Calu3 (cell line): ENCODE measurements around the gene ATG9B. TPM values are rescaled to one million over a fixed set of nuclear protein-coding genes. Genes with fewer than 3 reads are reported as not detected.

ENCODE experiments used
- BruUV-seq: library from RNA; stranded (reverse); fragments of 400-500 nt; replicated peaks from 2 replicates; lab custom pipeline; 2021; lab: Mats Ljungman, UMichigan
- CTCF ChIA-PET: fragments of 300-600 bp; sonication (Branson Sonifier 250); formaldehyde crosslinking; loops from one replicate; lab custom pipeline; 2022; ENCODE audit warnings: antibody characterized with exemption; lab: Charles Lee
- DNase-seq: peaks from one replicate; pipeline ENCODE4 v3.0.0; 2022
- H3K27ac Mint-ChIP-seq: one replicate; pipeline ENCODE4 v1.8.0; 2022; ENCODE audit warnings: mixed read lengths; ENCODE audit not compliant: unreplicated experiment
- H3K27me3 Mint-ChIP-seq: one replicate; pipeline ENCODE4 v1.8.0; 2022; ENCODE audit warnings: mixed read lengths; ENCODE audit not compliant: unreplicated experiment
- H3K36me3 Mint-ChIP-seq: one replicate; pipeline ENCODE4 v1.8.0; 2022; ENCODE audit warnings: mild to moderate bottlenecking, moderate library complexity, mixed read lengths; ENCODE audit not compliant: insufficient read depth, unreplicated experiment
- H3K4me1 Mint-ChIP-seq: one replicate; pipeline ENCODE4 v1.8.0; 2022; ENCODE audit warnings: mild to moderate bottlenecking, low read depth, mixed read lengths; ENCODE audit not compliant: unreplicated experiment
- H3K4me3 Mint-ChIP-seq: one replicate; pipeline ENCODE4 v1.8.0; 2022; ENCODE audit warnings: mild to moderate bottlenecking, low read depth, moderate library complexity, mixed read lengths; ENCODE audit not compliant: unreplicated experiment
- H3K9me3 Mint-ChIP-seq: one replicate; pipeline ENCODE4 v1.8.0; 2022; ENCODE audit warnings: low read depth, mixed read lengths; ENCODE audit not compliant: unreplicated experiment
- intact Hi-C: fragments of 100-400 bp; cut with micrococcal nuclease; formaldehyde crosslinking; loops from one replicate; pipeline ENCODE4 v1.10.0; 2022; ENCODE audit not compliant: unreplicated experiment
- total RNA-seq: library from RNA; stranded (reverse); gene quantifications from 2 replicates; pipeline ENCODE4 v1.2.3, GENCODE V29; 2022
- TF ChIP-seq, protein P1 (sequence below): fragments of 200-600 bp; IDR thresholded peaks from one replicate; pipeline ENCODE4 v1.8.0; 2022; ENCODE audit warnings: antibody characterized with exemption; ENCODE audit not compliant: unreplicated experiment

ATG9B gene
- total RNA-seq, 1 experiment from 2014 or later, result 7.9 TPM

DNA sequence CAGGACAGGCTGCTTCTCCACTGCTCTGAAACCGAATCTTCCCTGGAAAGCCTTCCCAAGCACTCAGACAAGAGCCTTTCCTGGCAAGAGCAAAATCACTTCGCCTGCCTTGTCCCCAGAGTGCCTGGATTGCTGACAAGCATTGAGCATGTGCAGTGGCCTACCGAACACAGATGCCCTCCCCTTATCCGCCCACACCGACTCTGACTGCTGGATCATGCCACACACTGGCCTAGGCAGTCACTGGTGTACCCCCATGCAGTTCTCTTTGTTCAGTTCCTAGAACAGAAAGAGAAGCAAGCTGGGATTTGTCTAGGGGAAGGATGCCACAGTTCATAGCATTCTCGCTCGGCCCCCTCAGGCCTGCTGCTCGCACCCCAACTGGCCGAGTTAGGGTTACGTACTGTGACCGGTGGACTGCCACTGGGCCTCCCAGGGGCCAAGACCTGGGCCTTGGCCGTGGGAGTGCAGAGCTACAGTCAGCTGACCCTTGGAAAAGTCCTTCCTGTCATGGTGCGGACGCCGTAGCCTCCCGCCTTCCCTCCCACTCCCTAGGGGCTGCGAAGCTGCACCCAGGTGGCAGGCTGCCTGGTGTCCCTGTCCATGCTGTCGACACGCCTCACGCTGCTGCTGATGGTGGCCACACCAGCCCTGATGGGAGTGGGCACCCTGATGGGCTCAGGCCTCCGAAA lies 10.9 kb upstream of the ATG9B start:
- TF ChIP-seq, protein P1, sequence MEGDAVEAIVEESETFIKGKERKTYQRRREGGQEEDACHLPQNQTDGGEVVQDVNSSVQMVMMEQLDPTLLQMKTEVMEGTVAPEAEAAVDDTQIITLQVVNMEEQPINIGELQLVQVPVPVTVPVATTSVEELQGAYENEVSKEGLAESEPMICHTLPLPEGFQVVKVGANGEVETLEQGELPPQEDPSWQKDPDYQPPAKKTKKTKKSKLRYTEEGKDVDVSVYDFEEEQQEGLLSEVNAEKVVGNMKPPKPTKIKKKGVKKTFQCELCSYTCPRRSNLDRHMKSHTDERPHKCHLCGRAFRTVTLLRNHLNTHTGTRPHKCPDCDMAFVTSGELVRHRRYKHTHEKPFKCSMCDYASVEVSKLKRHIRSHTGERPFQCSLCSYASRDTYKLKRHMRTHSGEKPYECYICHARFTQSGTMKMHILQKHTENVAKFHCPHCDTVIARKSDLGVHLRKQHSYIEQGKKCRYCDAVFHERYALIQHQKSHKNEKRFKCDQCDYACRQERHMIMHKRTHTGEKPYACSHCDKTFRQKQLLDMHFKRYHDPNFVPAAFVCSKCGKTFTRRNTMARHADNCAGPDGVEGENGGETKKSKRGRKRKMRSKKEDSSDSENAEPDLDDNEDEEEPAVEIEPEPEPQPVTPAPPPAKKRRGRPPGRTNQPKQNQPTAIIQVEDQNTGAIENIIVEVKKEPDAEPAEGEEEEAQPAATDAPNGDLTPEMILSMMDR, result no peak
- CTCF ChIA-PET, result no interaction called here
- Mint-ChIP-seq H3K36me3 (peaks cover 16% of the 10 kb centered on the region), H3K4me1 (peaks cover 17% of the 10 kb centered on the region), H3K27ac (no peak overlapping the region), H3K27me3 (no peaks in the 10 kb centered on the region), H3K9me3 (no peaks in the 10 kb centered on the region), H3K4me3 (no peak overlapping the region)
- BruUV-seq, result no TSS peak
- no peak for DNase-seq
- intact Hi-C loops, result no loop called here

DNA sequence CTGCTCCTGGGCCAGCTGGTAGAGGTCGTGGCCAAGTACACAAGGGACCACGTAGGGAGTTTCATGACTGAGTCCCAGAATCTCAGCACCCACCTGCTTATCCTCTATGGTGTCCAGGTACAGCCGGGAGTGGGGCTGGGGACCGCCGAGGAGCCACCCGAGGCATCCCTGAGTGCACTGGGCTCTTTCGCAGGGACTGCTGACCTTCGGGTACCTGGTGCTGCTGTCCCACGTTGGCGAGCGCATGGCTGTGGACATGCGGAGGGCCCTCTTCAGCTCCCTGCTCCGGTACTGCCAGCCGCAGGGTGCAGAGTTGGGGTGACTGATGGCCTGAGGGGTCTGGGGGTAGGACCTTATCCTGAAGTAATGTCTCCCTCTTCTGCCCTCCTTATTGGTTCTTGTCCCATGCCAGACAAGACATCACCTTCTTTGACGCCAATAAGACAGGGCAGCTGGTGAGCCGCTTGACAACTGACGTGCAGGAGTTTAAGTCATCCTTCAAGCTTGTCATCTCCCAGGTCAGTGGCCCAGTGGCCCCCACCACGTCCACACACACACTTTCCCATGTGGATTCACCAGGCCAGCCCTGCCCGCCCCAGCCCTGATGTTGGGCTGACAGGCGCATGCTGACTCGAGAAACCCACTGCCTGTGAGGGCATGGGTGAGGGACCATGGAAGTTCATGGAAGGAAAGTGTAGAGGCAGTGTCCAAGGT lies 10.2 kb upstream of the ATG9B start:
- no peak overlapping the region for H3K27ac Mint-ChIP-seq
- no TSS peak for BruUV-seq
- peaks cover 14% of the 10 kb centered on the region for H3K4me1 Mint-ChIP-seq

DNA sequence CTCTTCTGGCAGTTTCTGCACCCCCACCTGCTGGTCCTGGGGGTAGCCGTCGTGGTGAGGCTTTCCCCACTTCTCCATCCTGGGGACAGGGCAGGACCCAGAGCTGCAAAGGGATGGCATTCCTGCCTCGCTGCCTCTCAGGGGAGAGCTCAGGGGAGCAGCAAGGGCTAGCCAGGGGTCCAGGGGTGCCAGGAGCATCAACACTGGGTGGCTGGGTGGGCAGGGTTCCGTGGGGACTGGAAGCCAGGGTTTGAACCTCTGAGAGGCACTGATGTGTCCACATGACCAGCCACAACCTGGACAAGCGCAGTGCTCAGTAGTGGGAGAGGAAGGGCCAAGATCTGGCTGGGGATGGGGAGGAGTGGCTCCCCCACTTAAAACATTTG lies 9.6 kb upstream of the ATG9B start:
- CTCF ChIA-PET, result no interaction called here
- no peaks in the 10 kb centered on the region for H3K9me3 Mint-ChIP-seq
- peaks cover 14% of the 10 kb centered on the region for H3K4me1 Mint-ChIP-seq
- H3K27ac Mint-ChIP-seq, result no peak overlapping the region
- TF ChIP-seq, protein P1, result no peak
- no peak for DNase-seq
- intact Hi-C loops, result no loop called here
- H3K4me3 Mint-ChIP-seq, result no peak overlapping the region
- peaks cover 7% of the 10 kb centered on the region for H3K36me3 Mint-ChIP-seq
- no TSS peak for BruUV-seq
- no peaks in the 10 kb centered on the region for H3K27me3 Mint-ChIP-seq

More for the DNA sequence above, 10.2 kb upstream of the ATG9B start:
- DNase-seq, result no peak
- H3K27me3 Mint-ChIP-seq, result no peaks in the 10 kb centered on the region
- peaks cover 9% of the 10 kb centered on the region for H3K36me3 Mint-ChIP-seq
- no peak overlapping the region for H3K4me3 Mint-ChIP-seq
- TF ChIP-seq, protein P1, result no peak
- CTCF ChIA-PET, result no interaction called here
- no peaks in the 10 kb centered on the region for H3K9me3 Mint-ChIP-seq
- intact Hi-C loops, result no loop called here

DNA sequence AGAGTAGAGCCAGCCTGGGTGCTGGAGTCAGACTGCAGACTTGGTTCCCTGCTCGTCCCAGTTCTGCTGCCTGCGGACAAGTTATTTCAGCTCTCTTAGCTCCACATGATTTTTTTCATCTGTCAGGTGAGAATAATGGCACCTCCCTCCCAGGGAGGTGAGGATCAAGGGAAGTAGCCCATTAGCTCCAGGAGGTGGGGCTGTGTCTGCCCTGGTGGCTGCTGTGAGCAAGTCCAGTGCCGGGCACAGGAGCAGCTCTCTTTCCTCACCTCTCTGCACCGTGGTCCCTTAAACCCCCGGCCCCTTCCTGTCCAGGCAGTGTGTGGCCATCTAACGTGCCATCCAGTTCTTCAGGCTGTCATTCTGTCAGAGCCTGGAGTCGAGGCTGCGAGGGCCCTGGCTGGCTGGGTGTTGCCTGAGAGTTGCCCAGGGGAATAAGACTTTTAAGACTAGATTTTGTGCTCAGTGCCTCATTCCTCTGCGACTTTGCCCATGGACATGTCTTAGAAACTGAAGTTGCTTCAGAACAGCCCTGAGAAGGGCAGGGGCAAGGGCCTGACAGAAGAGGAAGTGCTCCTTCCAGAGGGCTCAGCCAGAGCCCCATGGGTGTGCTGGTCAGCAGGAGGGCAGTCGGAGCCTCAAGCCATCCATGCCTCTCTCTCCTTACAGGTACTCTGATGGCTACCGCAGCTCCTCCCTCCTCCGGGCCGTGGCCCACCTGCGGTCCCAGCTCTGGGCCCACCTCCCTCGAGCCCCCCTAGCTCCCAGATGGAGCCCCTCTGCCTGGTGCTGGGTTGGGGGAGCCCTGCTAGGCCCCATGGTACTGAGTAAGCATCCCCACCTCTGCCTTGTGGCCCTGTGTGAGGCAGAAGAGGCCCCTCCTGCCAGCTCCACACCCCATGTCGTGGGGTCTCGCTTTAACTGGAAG lies 8.9 kb upstream of the ATG9B start:
- BruUV-seq, result no TSS peak
- intact Hi-C loops, result no loop called here
- Mint-ChIP-seq H3K4me3 (no peak overlapping the region), H3K36me3 (peaks cover 13% of the 10 kb centered on the region), H3K4me1 (peaks cover 16% of the 10 kb centered on the region), H3K27me3 (no peaks in the 10 kb centered on the region), H3K9me3 (no peaks in the 10 kb centered on the region), H3K27ac (no peak overlapping the region)
- TF ChIP-seq, protein P1, result peak; percentile 14
- CTCF ChIA-PET, result no interaction called here
- no peak for DNase-seq
